GM12874 (cell line): Measurements from ENCODE around the gene KCTD4.

Experiments used
- TF ChIP-seq, protein P1 (sequence below): IDR thresholded peaks from 2 replicates; pipeline ENCODE4 v1.5.1; 2011; ENCODE audit warnings: low read depth, mild to moderate bottlenecking, control low read depth, low read length, moderate library complexity; ENCODE audit not compliant: insufficient read depth

KCTD4 gene

DNA sequence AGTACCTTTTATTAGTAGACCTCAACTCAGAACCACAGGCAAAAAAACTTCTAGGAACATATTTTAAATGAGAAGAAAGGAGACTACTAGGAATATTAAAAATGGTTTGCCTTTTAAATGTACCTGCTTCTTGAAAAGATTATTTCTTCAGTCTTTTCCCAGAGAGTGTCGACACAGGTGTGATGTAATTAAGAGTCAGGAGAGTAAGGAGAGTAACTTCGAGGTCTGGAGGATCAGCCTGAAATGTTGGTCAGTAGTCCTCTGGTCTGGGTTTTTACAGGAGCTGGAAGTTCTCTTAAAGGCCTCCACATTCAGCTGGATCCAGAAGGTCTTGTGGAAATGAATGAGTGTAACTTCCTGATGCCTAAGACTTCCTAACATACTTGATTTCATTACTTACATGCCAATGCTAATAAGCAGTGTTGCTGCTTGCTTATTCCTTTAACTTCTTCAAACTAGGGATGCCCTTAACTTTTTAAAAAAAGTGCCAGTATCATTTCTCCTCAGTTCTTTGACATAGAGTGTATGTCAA is at the start of gene KCTD4:
Gene KCTD4 (minus strand): TSS at position 345 of the 532 bp plus-strand sequence. CDS start 6,478 bp downstream, outside the sequence.
- TF ChIP-seq, protein P1, sequence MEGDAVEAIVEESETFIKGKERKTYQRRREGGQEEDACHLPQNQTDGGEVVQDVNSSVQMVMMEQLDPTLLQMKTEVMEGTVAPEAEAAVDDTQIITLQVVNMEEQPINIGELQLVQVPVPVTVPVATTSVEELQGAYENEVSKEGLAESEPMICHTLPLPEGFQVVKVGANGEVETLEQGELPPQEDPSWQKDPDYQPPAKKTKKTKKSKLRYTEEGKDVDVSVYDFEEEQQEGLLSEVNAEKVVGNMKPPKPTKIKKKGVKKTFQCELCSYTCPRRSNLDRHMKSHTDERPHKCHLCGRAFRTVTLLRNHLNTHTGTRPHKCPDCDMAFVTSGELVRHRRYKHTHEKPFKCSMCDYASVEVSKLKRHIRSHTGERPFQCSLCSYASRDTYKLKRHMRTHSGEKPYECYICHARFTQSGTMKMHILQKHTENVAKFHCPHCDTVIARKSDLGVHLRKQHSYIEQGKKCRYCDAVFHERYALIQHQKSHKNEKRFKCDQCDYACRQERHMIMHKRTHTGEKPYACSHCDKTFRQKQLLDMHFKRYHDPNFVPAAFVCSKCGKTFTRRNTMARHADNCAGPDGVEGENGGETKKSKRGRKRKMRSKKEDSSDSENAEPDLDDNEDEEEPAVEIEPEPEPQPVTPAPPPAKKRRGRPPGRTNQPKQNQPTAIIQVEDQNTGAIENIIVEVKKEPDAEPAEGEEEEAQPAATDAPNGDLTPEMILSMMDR, result no peak

DNA sequence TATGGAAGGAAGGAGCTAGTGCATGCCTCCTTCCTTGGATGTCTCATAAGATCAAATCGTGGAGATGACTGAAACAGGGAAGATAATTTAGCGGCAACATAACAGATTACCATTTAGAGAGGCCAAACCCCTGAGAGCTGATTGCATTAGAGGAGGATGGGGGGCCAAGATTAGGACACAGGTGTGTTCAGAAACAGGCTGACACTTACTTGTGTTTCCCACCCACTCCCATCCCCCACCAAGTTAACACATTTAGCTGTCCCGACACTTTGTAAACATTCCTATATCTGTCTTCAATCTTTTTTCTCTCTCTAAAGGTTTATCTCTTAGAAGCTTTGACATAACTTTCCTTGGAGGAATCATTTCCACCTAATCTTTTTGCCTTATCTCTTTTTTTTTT is 48.8 kb upstream of the KCTD4 start:
- TF ChIP-seq, protein P1, result no peak

DNA sequence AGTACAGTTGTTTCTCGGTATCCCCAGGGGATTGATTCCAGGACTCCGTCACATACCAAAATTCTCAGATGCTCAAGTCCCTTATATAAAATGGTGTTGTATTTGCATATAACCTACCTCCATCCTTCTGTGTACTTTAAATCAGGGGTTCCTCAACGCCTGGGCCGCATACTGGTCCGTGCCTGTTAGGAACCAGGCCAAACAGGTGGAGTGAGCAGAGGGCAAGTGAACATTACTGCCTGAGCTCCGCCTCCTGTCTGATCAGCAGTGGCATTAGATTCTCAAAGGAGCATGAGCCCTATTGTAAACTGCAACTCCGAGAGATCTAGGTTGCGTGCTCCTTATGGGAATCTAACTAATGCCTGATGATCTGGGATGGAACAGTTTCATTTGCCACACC is 42.2 kb upstream of the KCTD4 start:
- TF ChIP-seq, protein P1, result no peak

- TF ChIP-seq, protein P1, result no peak
Observed at GRCh38 chr13:45242524-45242923, 41.7 kb upstream of the KCTD4 start.

DNA sequence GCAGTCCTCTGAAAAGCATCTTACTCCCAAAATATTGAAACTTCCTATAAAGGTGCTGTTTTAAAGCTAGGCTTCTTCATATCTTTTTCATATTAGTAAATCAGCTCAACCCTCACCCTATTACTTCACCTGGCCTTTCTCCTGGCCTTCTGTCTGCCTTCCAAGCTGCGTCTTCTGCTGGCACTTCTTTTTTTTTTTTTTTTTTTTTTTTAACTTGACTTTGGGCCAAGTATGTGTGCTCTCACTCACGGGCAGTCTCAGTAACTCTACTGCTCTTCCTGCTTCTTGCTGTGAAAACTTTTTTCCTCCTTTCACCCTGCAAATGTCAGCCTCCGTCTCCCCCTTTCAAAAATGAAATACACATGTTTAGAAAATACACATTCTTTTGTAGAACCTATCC is 41.2 kb upstream of the KCTD4 start:
- TF ChIP-seq, protein P1, result no peak

DNA sequence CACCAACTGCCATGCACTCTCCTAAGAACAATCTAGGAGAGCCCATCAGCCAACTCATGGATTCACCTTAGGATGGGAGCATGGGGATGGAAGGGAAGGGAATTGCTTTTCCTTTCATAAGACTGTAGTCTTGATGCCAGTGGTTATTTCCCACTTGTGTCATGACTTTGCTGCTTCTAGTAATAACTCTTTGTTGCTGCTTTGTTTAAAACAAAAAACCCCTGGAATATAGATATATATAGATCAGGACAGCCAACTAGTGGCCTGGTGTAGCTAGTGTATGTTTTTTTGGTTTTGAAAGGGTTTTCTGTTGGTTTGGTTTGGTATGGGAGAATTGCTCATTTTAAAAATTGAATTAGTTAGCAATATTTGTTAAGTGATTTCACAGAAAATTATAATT is 39.3 kb upstream of the KCTD4 start:
- TF ChIP-seq, protein P1, result no peak

DNA sequence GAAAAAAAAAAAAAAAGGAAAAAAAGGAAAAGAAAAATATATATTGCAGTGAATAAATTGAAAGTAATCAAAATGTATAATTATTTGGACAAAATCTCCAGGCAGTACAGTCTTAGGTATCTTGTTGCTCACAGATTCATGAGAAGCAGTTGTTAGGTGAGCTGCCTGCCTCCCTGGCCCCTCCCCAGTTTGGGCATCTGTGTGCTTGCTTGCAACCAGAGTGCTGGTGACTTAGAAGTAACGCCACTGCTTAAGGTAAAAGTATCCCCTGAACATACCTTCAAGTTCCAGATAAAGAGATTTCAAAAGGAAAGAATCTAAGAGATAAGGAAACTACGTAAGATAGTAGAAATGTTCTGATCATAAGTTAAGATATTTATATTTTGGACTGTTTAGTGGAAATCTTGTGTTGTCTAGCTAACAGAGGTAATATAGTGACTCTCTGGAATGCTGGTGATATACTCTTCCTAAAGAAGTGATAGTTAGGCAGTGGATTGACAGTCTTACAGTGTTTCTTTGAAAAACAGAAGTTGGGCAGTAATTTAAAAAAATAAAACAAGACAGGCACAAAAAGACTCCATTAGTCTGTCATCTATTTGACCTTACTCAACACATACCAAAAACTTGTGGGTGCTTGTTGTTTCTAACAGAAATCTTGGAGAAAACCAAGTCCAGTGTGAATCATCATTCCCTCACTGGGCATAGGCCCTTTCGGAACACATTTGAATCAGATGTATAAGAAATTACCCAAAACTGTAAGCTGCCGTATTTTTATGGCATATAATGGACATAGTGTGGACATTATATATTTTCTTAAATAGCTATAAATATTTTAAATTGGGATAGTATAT is 38.3 kb upstream of the KCTD4 start:
- TF ChIP-seq, protein P1, result no peak
